K562 (cell line): ENCODE data around the gene RPN1. TPM values are rescaled to one million over a fixed set of nuclear protein-coding genes. Genes with fewer than 3 reads are reported as not detected.

Experiments
- ATAC-seq: fragments of 200-7000 bp; cut with Tn5 transposase; 3 replicates; pipeline ENCODE4 v1.9.1; 2020; ENCODE audit warnings: moderate library complexity
- BruUV-seq: library from RNA; stranded (reverse); fragments of 400-500 nt; replicated peaks from 2 replicates; lab custom pipeline; 2021; lab: Mats Ljungman, UMichigan
- CTCF ChIA-PET: fragments of 300-600 bp; formaldehyde crosslinking; extraction: SDS; loops from one replicate; lab custom pipeline; 2021; ENCODE audit warnings: low intra/inter-chr PET ratio; lab: Yijun Ruan, JAX
- POLR2A ChIA-PET: fragments of 300-600, 350-650 bp; sonication (Branson Sonifier 250); formaldehyde crosslinking; extraction: SDS; loops from one replicate; lab custom pipeline; 2021; ENCODE audit warnings: antibody characterized with exemption, inconsistent platforms; lab: Yijun Ruan, JAX
- DNase-seq, 4 experiments: peaks; one replicate each; pipeline versions ENCODE4 v3.0.0 to v3.0.0-alpha.2; 2011 to 2018; ENCODE audit warnings: low spot score in 3 of 4, mixed read lengths in 3 of 4; ENCODE audit errors: extremely low read depth in 1 of 4
- FAIRE-seq: peaks from 2 replicates; lab custom pipeline; 2011; peaks lifted over from hg19 to GRCh38; lab: Jason Lieb, UNC
- H2AFZ ChIP-seq: 2 replicates; pipeline ENCODE4 v1.6.0; 2011; ENCODE audit warnings: low read depth, low read length, control low read depth, inconsistent platforms
- H3K27ac ChIP-seq: fragments of 200-600 bp; 3 replicates; pipeline ENCODE4 v1.8.0; 2011; ENCODE audit warnings: low read depth, mild to moderate bottlenecking, control low read depth, inconsistent platforms, low read length, moderate library complexity, mixed read lengths; ENCODE audit errors: extremely low read depth
- H3K27me3 ChIP-seq, 2 experiments: fragments of 300-600 bp in 1 of 2; 2 replicates in 1 of 2; 3 replicates in 1 of 2; pipeline versions ENCODE4 v1.6.0 to v1.8.0; 2011; ENCODE audit warnings: inconsistent platforms in 2 of 2, low read length in 2 of 2, mild to moderate bottlenecking in 1 of 2, mixed read lengths in 1 of 2, moderate library complexity in 1 of 2; ENCODE audit not compliant: control insufficient read depth in 2 of 2, insufficient read depth in 2 of 2
- H3K36me3 ChIP-seq: fragments of 300-600 bp; 3 replicates; pipeline ENCODE4 v1.8.0; 2011; ENCODE audit warnings: mild to moderate bottlenecking, low read length, inconsistent platforms; ENCODE audit not compliant: control insufficient read depth, insufficient read depth
- H3K4me1 ChIP-seq, 2 experiments: fragments of 200-600 bp in 1 of 2; replicated peaks in 1 of 2; 2 replicates in 1 of 2; 3 replicates in 1 of 2; pipeline versions ENCODE4 v1.5.1 to v1.8.0; 2011; ENCODE audit warnings: inconsistent platforms in 2 of 2, low read length in 2 of 2, mild to moderate bottlenecking in 1 of 2, mixed read lengths in 1 of 2, moderate library complexity in 1 of 2; ENCODE audit not compliant: control insufficient read depth in 2 of 2, insufficient read depth in 2 of 2
- H3K4me2 ChIP-seq: 2 replicates; pipeline ENCODE4 v1.6.1; 2011; ENCODE audit warnings: low read length, control low read depth, inconsistent platforms, mixed read lengths; ENCODE audit not compliant: insufficient read depth
- H3K4me3 ChIP-seq: fragments of 200-600 bp; sonication (generic), shearing (Covaris generic); 2 replicates; pipeline ENCODE4 v1.5.1; 2016; ENCODE audit warnings: control low read depth, inconsistent platforms
- H3K79me2 ChIP-seq: fragments of 200-600 bp; 3 replicates; pipeline ENCODE4 v1.8.0; 2011; ENCODE audit warnings: low read length, inconsistent platforms; ENCODE audit not compliant: control insufficient read depth, insufficient read depth
- H3K9ac ChIP-seq, 2 experiments: 2 replicates each; pipeline versions ENCODE4 v1.6.0 to v1.6.1; 2011; ENCODE audit warnings: low read depth in 2 of 2, low read length in 2 of 2, control low read depth in 1 of 2, inconsistent platforms in 1 of 2, mild to moderate bottlenecking in 1 of 2, mixed read lengths in 1 of 2; ENCODE audit not compliant: insufficient read depth in 1 of 2
- H3K9me1 ChIP-seq: one replicate; pipeline ENCODE4 v1.6.0; 2011; ENCODE audit warnings: inconsistent platforms, mild to moderate bottlenecking, low read length, moderate library complexity; ENCODE audit not compliant: control insufficient read depth, insufficient read depth
- H3K9me3 ChIP-seq: replicated peaks from 2 replicates; pipeline ENCODE4 v1.5.1; 2011; ENCODE audit warnings: low read depth, low read length, inconsistent platforms; ENCODE audit not compliant: control insufficient read depth, insufficient read depth
- H4K20me1 ChIP-seq: replicated peaks from 2 replicates; pipeline ENCODE4 v1.6.1; 2011; ENCODE audit warnings: low read length, inconsistent platforms, mixed read lengths; ENCODE audit not compliant: control insufficient read depth, insufficient read depth
- HMBOX1 ChIP-seq: sonication (generic); IDR thresholded peaks from 2 replicates; pipeline ENCODE4 v1.6.1; 2016
- HOMEZ ChIP-seq: fragments of 250-450 bp; sonication (Bioruptor Pico); IDR thresholded peaks from 2 replicates; pipeline ENCODE4 v1.4.0; 2020; ENCODE audit warnings: mild to moderate bottlenecking, moderate library complexity
- KDM5B ChIP-seq: fragments of 200-600 bp; sonication (generic); IDR thresholded peaks from 2 replicates; pipeline ENCODE4 v1.6.1; 2012; ENCODE audit warnings: low read depth, mild to moderate bottlenecking, moderate library complexity, low read length, control low read depth, inconsistent platforms; ENCODE audit not compliant: insufficient replicate concordance
- PCBP2 ChIP-seq: fragments of 200-400 bp; formaldehyde crosslinking; IDR thresholded peaks from 2 replicates; pipeline ENCODE4 v1.6.1; 2018; ENCODE audit warnings: low read length, low read depth, mild to moderate bottlenecking, moderate library complexity; ENCODE audit not compliant: poor library complexity, severe bottlenecking
- PPARD ChIP-seq: fragments of 250-450 bp; sonication (Bioruptor Pico); IDR thresholded peaks from 2 replicates; pipeline ENCODE4 v1.8.0; 2022; ENCODE audit warnings: inconsistent platforms, mild to moderate bottlenecking, moderate library complexity
- RBM25 ChIP-seq: fragments of 200-400 bp; formaldehyde crosslinking; IDR thresholded peaks from 2 replicates; pipeline ENCODE4 v1.6.1; 2018; ENCODE audit warnings: low read length, low read depth, moderate library complexity; ENCODE audit not compliant: severe bottlenecking
- SIN3A ChIP-seq, 2 experiments: fragments of 150-350 bp in 1 of 2; IDR thresholded peaks; 2 replicates each; pipeline ENCODE4 v1.6.1; 2011 to 2016; ENCODE audit warnings: borderline replicate concordance in 2 of 2, low read depth in 2 of 2, low read length in 2 of 2, mild to moderate bottlenecking in 2 of 2, moderate library complexity in 2 of 2; ENCODE audit not compliant: control insufficient read depth in 1 of 2
- SREBF1 ChIP-seq: fragments of 150-350 bp; IDR thresholded peaks from 2 replicates; pipeline ENCODE4 v1.6.1; 2014; ENCODE audit warnings: antibody characterized with exemption, low read depth, low read length, borderline replicate concordance
- WGBS: fragments of 100-300 bp; shearing (Covaris generic); methylation state at CpG from one replicate; pipeline ENCODE4 v1.1.6; 2016; ENCODE audit warnings: low coverage, mixed read lengths; ENCODE audit not compliant: insufficient coverage; ENCODE audit errors: missing lambda C conversion rate; 5-methylcytosine and 5-hydroxymethylcytosine counted together
- in situ Hi-C: fragments of 300-500 bp; cut with MboI; formaldehyde crosslinking; loops from 4 replicates; pipeline ENCODE4 v1.15.0; 2018; ENCODE audit warnings: inconsistent platforms, mixed read lengths
- intact Hi-C: fragments of 100-400 bp; cut with micrococcal nuclease; formaldehyde crosslinking; loops from 2 replicates; pipeline ENCODE4 v1.14.2; 2022
- polyA plus RNA-seq, 8 experiments: library from polyadenylated mRNA; depleted of rRNA in 4 of 8; stranded (reverse) in 5 of 8; unstranded in 3 of 8; fragments of >200 nt; fragmentation: Nextera tagmentation in 2 of 8; fragmentation: Illumina TruSeq in 1 of 8; extraction: Ambion mirVana in 2 of 8; extraction: Trizol in 1 of 8; gene quantifications; 2 replicates each; pipeline versions ENCODE4 v1.2.1 to v1.2.3, GENCODE V29; 2011 to 2014; ENCODE audit warnings: inconsistent platforms in 1 of 8, missing spikeins in 1 of 8
- total RNA-seq, 7 experiments: library from RNA; depleted of rRNA in 6 of 7; stranded (reverse); fragments of >200 nt in 6 of 7; fragmentation: Illumina TruSeq in 2 of 7; extraction: Trizol in 2 of 7; gene quantifications; 2 replicates each; pipeline versions ENCODE4 v1.2.1 to v1.2.3, GENCODE V29; 2011 to 2021; ENCODE audit warnings: low replicate concordance in 1 of 7

Gene RPN1
- total and polyA plus RNA-seq, 9 of the 15 experiments (the other 6 are each of a cell fraction or from before 2014, with no cell fraction given): 39.5 to 300 (median 148) TPM

GRCh38 chr3:128578346-128578745 is 72.3 kb downstream of the RPN1 start:
- Histone ChIP-seq H3K4me3 (no peak overlapping the region), H3K9ac (no peak overlapping the region; a peak in 1 of 4 replicates), H3K4me1 (peaks cover 13 to 33% of the 10 kb centered on the region in 2 experiments; a peak in 4 of 5 replicates), H3K79me2 (no peaks in the 10 kb centered on the region), H3K36me3 (no peaks in the 10 kb centered on the region), H3K9me3 (peaks cover 5% of the 10 kb centered on the region), H2AFZ (0 out of 2 replicates have a peak overlapping the region, but pooled peaks have one; percentile 68), H3K9me1 (no peaks in the 10 kb centered on the region), H4K20me1 (no peaks in the 10 kb centered on the region), H3K4me2 (no peak overlapping the region), H3K27me3 (no peaks in the 10 kb centered on the region), H3K27ac (no peak overlapping the region)
- POLR2A ChIA-PET: interaction anchor here (0.6 kb wide), 1 partner anchor 102 kb away, joined by 4 read pairs; no protein-coding TSS in a partner anchor
- DNase-seq (peak in 1 of 4 experiments; percentile 14), FAIRE-seq (no peak), ATAC-seq (no peak)
- CTCF ChIA-PET: no interaction called here
- TF ChIP-seq KDM5B: no peak
- TF ChIP-seq PCBP2: no peak
- no peak for TF ChIP-seq SREBF1
- no peak for TF ChIP-seq PPARD (CRISPR knock-in tag)
- no peak for TF ChIP-seq RBM25
- no peak for TF ChIP-seq HMBOX1
- TF ChIP-seq HOMEZ (CRISPR knock-in tag): no peak
- TF ChIP-seq SIN3A (IDR thresholded peaks at IDR 0.05; ENCODE audit: borderline replicate concordance in 2 of 2, control insufficient read depth in 1 of 2, low read depth in 2 of 2, low read length in 2 of 2): no peak
- in situ Hi-C loops: no loop called here
- 74% methylated on average over 9 of the region's 9 CpGs for WGBS
- intact Hi-C loops: no loop called here
- BruUV-seq: no TSS peak
